ENCODE measurements around the gene GRIK3.

- TF ChIP-seq CTCF (IDR thresholded peaks at IDR 0.05) (no peak), ZFX (IDR thresholded peaks at IDR 0.05; ENCODE audit: borderline replicate concordance) (no peak)
These were observed 96.9 kb downstream of the GRIK3 start for GRCh38 chr1:36937371-36937770.

All from 22Rv1 (cell line).